Suprapubic skin (tissue), 4 donors: ENCODE results near the gene PLEKHF1.

Experiments used
- POLR2A ChIP-seq, 2 donors: fragments of 450-650 bp; IDR thresholded peaks; one replicate each; pipeline ENCODE4 v1.6.1; 2017; ENCODE audit warnings: antibody characterized with exemption in 2 of 2, mild to moderate bottlenecking in 2 of 2, moderate library complexity in 2 of 2
- POLR2AphosphoS5 ChIP-seq, 3 donors: sonication (generic); formaldehyde crosslinking; IDR thresholded peaks; one replicate each; pipeline ENCODE4 v1.6.1; 2017; ENCODE audit warnings: antibody characterized with exemption in 3 of 3
- TF ChIP-seq, protein P1 (sequence below), 2 donors: fragments of 200-600 bp in 1 of 2; fragments of 450-650 bp in 1 of 2; sonication (generic) in 1 of 2; IDR thresholded peaks; one replicate each; pipeline ENCODE4 v1.5.1; 2016 to 2019; ENCODE audit warnings: antibody characterized with exemption in 2 of 2, mild to moderate bottlenecking in 1 of 2, moderate library complexity in 1 of 2

DNA sequence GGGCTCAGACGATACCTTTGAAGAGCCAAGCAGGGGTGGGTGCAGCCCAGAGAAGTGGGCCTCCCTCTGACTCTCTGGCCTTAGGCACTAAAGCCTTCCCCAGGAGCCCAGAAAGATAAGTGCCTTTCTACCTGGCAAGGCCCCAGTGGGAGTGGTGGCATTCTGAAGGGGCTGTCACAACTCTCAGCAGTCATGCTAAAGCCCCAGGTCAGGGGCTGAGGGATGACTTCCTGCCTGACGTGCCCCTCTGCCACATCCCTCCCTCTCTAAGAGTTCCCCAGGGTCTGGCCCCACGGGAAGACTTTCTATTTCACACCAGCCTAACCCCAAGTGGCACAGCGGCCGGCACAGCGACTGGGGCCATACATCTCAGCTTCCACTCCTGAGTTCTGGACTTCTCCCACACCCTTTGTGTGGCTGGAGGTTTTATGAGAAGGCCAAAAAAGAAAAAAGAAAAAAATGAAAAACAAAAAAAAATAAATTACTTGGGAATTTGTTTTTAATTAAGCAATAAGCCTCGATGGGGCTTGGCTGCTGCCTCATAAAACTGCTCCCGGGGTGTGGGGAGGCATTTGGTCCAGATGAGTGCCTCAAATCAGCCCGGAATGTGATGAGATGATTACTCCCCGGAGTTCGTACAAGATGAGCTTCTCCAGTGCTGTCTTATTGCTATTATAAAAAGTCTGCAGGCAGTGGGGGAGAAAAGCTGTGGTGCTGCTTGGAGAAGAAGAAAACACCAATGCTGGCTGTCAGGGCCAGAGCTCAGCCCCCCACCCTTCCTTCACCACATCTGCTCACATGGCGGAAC lies 28.5 kb upstream of the PLEKHF1 start:
- TF ChIP-seq, protein P1, sequence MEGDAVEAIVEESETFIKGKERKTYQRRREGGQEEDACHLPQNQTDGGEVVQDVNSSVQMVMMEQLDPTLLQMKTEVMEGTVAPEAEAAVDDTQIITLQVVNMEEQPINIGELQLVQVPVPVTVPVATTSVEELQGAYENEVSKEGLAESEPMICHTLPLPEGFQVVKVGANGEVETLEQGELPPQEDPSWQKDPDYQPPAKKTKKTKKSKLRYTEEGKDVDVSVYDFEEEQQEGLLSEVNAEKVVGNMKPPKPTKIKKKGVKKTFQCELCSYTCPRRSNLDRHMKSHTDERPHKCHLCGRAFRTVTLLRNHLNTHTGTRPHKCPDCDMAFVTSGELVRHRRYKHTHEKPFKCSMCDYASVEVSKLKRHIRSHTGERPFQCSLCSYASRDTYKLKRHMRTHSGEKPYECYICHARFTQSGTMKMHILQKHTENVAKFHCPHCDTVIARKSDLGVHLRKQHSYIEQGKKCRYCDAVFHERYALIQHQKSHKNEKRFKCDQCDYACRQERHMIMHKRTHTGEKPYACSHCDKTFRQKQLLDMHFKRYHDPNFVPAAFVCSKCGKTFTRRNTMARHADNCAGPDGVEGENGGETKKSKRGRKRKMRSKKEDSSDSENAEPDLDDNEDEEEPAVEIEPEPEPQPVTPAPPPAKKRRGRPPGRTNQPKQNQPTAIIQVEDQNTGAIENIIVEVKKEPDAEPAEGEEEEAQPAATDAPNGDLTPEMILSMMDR (IDR thresholded peaks at IDR 0.05), result no peak
- TF ChIP-seq POLR2AphosphoS5 (IDR thresholded peaks at IDR 0.05) (no peak), POLR2A (IDR thresholded peaks at IDR 0.05) (no peak)
